Measurements from ENCODE around the gene INSC. TPM values are rescaled to one million over a fixed set of nuclear protein-coding genes. Genes with fewer than 3 reads are reported as not detected.

INSC gene
- total and polyA plus RNA-seq, 9 of the 15 experiments (the other 6 are each of a cell fraction or from before 2014, with no cell fraction given) = not detected

GRCh38 chr11:15073361-15074205 lies 41.1 kb upstream of the INSC start, which contains the start of gene CALCB:
TSS of gene CALCB (plus strand) at chr11:15073593. CDS start at chr11:15074719, 1,126 bp downstream.
- Histone ChIP-seq H3K4me2 (ENCODE audit: insufficient read depth, low read length) (no peak within 1 kb of the TSS), H3K9me1 (ENCODE audit: control insufficient read depth, insufficient read depth, low read length) (no peaks in the 10 kb centered on the region), H4K20me1 (replicated peaks; ENCODE audit: control insufficient read depth, insufficient read depth, low read length) (no peaks in the 10 kb centered on the region), H3K9me3 (replicated peaks; ENCODE audit: control insufficient read depth, insufficient read depth, low read depth, low read length) (no peaks in the 10 kb centered on the region), H3K4me3 (no peak within 1 kb of the TSS), H3K27me3 (ENCODE audit: control insufficient read depth in 2 of 2, insufficient read depth in 2 of 2, low read length in 2 of 2) (peaks cover 3 to 31% of the 10 kb centered on the region in 2 experiments; a peak in 4 of 5 replicates), H3K36me3 (ENCODE audit: control insufficient read depth, insufficient read depth, low read length) (no peaks in the 10 kb centered on the region), H3K79me2 (ENCODE audit: control insufficient read depth, insufficient read depth, low read length) (no peaks in the 10 kb centered on the region), H2AFZ (ENCODE audit: low read depth, low read length) (no peak within 1 kb of the TSS), H3K9ac (ENCODE audit: insufficient read depth in 1 of 2, low read depth in 2 of 2, low read length in 2 of 2) (no peak within 1 kb of the TSS), H3K27ac (ENCODE audit: extremely low read depth, low read depth, low read length) (no peak within 1 kb of the TSS), H3K4me1 (replicated peaks in 1 of 2; ENCODE audit: control insufficient read depth in 2 of 2, insufficient read depth in 2 of 2, low read length in 2 of 2) (peaks cover 0 to 11% of the 10 kb centered on the region in 2 experiments; a peak in 2 of 5 replicates)
- BruUV-seq (replicated peaks) = no TSS peak
- FAIRE-seq (no peak), DNase-seq (ENCODE audit: extremely low read depth in 1 of 4, low spot score in 3 of 4) (no peak), ATAC-seq (no peak)
- in situ Hi-C loops (cut with MboI) (no loop called here), intact Hi-C loops (cut with micrococcal nuclease) (loop anchor here (1.0 to 10.0 kb wide), 3 partner anchors 34 to 279 kb away; no protein-coding TSS in a partner anchor)
- POLR2A ChIA-PET = interaction anchor here (1.3 kb wide), 1 partner anchor 166 kb away, joined by 3 read pairs; no protein-coding TSS in a partner anchor
- CTCF ChIA-PET (ENCODE audit: low intra/inter-chr PET ratio) = interaction anchor here (2.6 kb wide), 1 partner anchor 165 kb away, joined by 13 read pairs; no protein-coding TSS in a partner anchor
- peak; percentile 65; the same call in 1 of the 2 replicates for TF ChIP-seq CEBPB (tag; IDR thresholded peaks at IDR 0.05)
- TF ChIP-seq POLR2AphosphoS2 (IDR thresholded peaks at IDR 0.05; ENCODE audit: low read length) = no peak
- peak; percentile 46; the same call in 1 of the 2 replicates for TF ChIP-seq ATF3 (IDR thresholded peaks at IDR 0.05)
- TF ChIP-seq ATF3 (CRISPR knock-in tag; conservative IDR thresholded peaks at IDR 0.05) = no peak
- no peak for TF ChIP-seq TEAD1 (CRISPR knock-in tag; IDR thresholded peaks at IDR 0.05)
- TF ChIP-seq PCBP1 (IDR thresholded peaks at IDR 0.05; ENCODE audit: low read depth, low read length, poor library complexity, severe bottlenecking) = no peak
- no peak for TF ChIP-seq CEBPG (CRISPR knock-in tag; IDR thresholded peaks at IDR 0.05)
- TF ChIP-seq CEBPG (tag; conservative IDR thresholded peaks at IDR 0.05 in 1 of 2, IDR thresholded peaks at IDR 0.05 in 1 of 2) = peak in 1 of 2 experiments; percentile 80; a peak in 2 of 4 replicates
- no peak for TF ChIP-seq NFATC3 (IDR thresholded peaks at IDR 0.05)
- WGBS (ENCODE audit: insufficient coverage, low coverage, missing lambda C conversion rate) = 17% methylated on average over 54 of the region's 60 CpGs
